Stimulated activated effector memory CD8-positive, alpha-beta T cell treated with anti-CD3 and anti-CD28 coated beads, Interleukin-12 subunit alpha, Interleukin-12 subunit beta, amount 100 ng/mL, for 72 hours (primary cell): ENCODE measurements around the gene DNAAF5.
"Not testable (repeated sequence)": the region's sequence is repeated elsewhere in the genome, so short reads cannot be mapped to it uniquely, and the experiment has no call there.

Experiments
- ATAC-seq: fragments of 150-1000 bp; cut with Tn5 transposase; 2 replicates; pipeline ENCODE4 v1.10.0; 2021
- DNase-seq, 2 donors: peaks; one replicate each; pipeline ENCODE4 v3.0.0; 2021 to 2022; ENCODE audit warnings: low spot score in 2 of 2
- H3K27ac Mint-ChIP-seq: one replicate; pipeline ENCODE4 v1.8.0; 2022; ENCODE audit warnings: mild to moderate bottlenecking, mixed read lengths
- H3K36me3 Mint-ChIP-seq: one replicate; pipeline ENCODE4 v1.8.0; 2022; ENCODE audit warnings: mild to moderate bottlenecking, mixed read lengths
- H3K4me1 Mint-ChIP-seq: one replicate; pipeline ENCODE4 v1.8.0; 2022; ENCODE audit warnings: mixed read lengths
- H3K4me3 Mint-ChIP-seq: one replicate; pipeline ENCODE4 v1.8.0; 2022; ENCODE audit warnings: mild to moderate bottlenecking, mixed read lengths
- H3K9me3 Mint-ChIP-seq: one replicate; pipeline ENCODE4 v1.8.0; 2022; ENCODE audit warnings: mixed read lengths

The DNAAF5 gene

GRCh38 chr7:745431-746154, 19.1 kb downstream of the DNAAF5 start:
- peaks cover 5% of the 10 kb centered on the region for H3K4me1 Mint-ChIP-seq
- H3K27ac Mint-ChIP-seq, result no peak overlapping the region
- ATAC-seq, result no peak
- H3K36me3 Mint-ChIP-seq, result peaks cover 20% of the 10 kb centered on the region
- H3K4me3 Mint-ChIP-seq, result no peak overlapping the region
- no peak for DNase-seq
- H3K9me3 Mint-ChIP-seq, result no peaks in the 10 kb centered on the region

- no peak for DNase-seq
- H3K36me3 Mint-ChIP-seq, result peaks cover 20% of the 10 kb centered on the region
- no peak overlapping the region for H3K4me3 Mint-ChIP-seq
- H3K27ac Mint-ChIP-seq, result no peak overlapping the region
- no peaks in the 10 kb centered on the region for H3K9me3 Mint-ChIP-seq
- peaks cover 5% of the 10 kb centered on the region for H3K4me1 Mint-ChIP-seq
- ATAC-seq, result no peak
These were observed 19.9 kb downstream of the DNAAF5 start for GRCh38 chr7:746155-747061.

GRCh38 chr7:747186-747585, 20.7 kb downstream of the DNAAF5 start:
- H3K4me3 Mint-ChIP-seq, result no peak overlapping the region
- H3K4me1 Mint-ChIP-seq, result peaks cover 5% of the 10 kb centered on the region
- DNase-seq (no peak), ATAC-seq (no peak)
- no peaks in the 10 kb centered on the region for H3K9me3 Mint-ChIP-seq
- H3K27ac Mint-ChIP-seq, result no peak overlapping the region
- H3K36me3 Mint-ChIP-seq, result peaks cover 16% of the 10 kb centered on the region

GRCh38 chr7:748446-748845, 21.9 kb downstream of the DNAAF5 start:
- ATAC-seq (no peak), DNase-seq (no peak)
- Mint-ChIP-seq H3K27ac (peak overlapping the region; percentile 72), H3K4me3 (no peak overlapping the region), H3K9me3 (no peaks in the 10 kb centered on the region), H3K36me3 (peaks cover 4% of the 10 kb centered on the region), H3K4me1 (peaks cover 5% of the 10 kb centered on the region)

GRCh38 chr7:749140-749551, 22.6 kb downstream of the DNAAF5 start:
- DNase-seq (no peak), ATAC-seq (no peak)
- Mint-ChIP-seq H3K4me3 (no peak overlapping the region), H3K27ac (no peak overlapping the region), H3K4me1 (peaks cover 5% of the 10 kb centered on the region), H3K9me3 (no peaks in the 10 kb centered on the region), H3K36me3 (no peaks in the 10 kb centered on the region)

- no peak overlapping the region for H3K4me3 Mint-ChIP-seq
- no peak overlapping the region for H3K27ac Mint-ChIP-seq
- ATAC-seq (no peak), DNase-seq (no peak)
- peaks cover 6% of the 10 kb centered on the region for H3K36me3 Mint-ChIP-seq
- H3K9me3 Mint-ChIP-seq, result no peaks in the 10 kb centered on the region
- peaks cover 5% of the 10 kb centered on the region for H3K4me1 Mint-ChIP-seq
These were observed 23.8 kb downstream of the DNAAF5 start for GRCh38 chr7:750111-750905.

DNA sequence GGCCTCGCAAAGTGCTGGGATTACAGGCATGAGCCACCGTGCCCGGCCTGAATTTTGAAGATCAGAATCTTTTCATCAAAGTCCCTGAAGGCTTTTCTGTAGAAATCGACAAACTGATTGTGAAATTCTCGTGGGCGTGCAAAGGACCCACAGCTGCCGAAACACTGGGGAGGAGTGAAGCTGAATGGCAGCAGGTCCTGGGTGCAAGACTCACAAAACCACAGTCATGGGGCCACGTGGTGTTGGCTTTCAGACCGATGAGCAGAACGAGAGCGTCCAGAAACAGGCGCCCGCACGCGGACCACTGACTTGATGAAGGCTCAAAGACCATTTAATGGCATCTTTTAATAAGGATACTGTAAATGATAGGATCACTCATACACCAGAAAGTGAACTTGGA, 25.3 kb downstream of the DNAAF5 start:
- H3K4me1 Mint-ChIP-seq, result peaks cover 5% of the 10 kb centered on the region
- DNase-seq, result no peak
- H3K9me3 Mint-ChIP-seq, result no peaks in the 10 kb centered on the region
- H3K27ac Mint-ChIP-seq, result no peak overlapping the region
- H3K36me3 Mint-ChIP-seq, result peaks cover 17% of the 10 kb centered on the region
- H3K4me3 Mint-ChIP-seq, result no peak overlapping the region
- ATAC-seq, result no peak

GRCh38 chr7:752256-752655, 25.8 kb downstream of the DNAAF5 start:
- not testable (repeated sequence) for ATAC-seq, H3K4me1 Mint-ChIP-seq, H3K27ac Mint-ChIP-seq, DNase-seq, H3K4me3 Mint-ChIP-seq, H3K9me3 Mint-ChIP-seq
- H3K36me3 Mint-ChIP-seq, result peaks cover 19% of the 10 kb centered on the region

GRCh38 chr7:753190-753589, 26.7 kb downstream of the DNAAF5 start:
- no peak for DNase-seq
- H3K9me3 Mint-ChIP-seq, result no peaks in the 10 kb centered on the region
- no peaks in the 10 kb centered on the region for H3K4me1 Mint-ChIP-seq
- H3K27ac Mint-ChIP-seq, result no peak overlapping the region
- H3K36me3 Mint-ChIP-seq, result peaks cover 27% of the 10 kb centered on the region
- H3K4me3 Mint-ChIP-seq, result no peak overlapping the region
- ATAC-seq, result no peak

DNA sequence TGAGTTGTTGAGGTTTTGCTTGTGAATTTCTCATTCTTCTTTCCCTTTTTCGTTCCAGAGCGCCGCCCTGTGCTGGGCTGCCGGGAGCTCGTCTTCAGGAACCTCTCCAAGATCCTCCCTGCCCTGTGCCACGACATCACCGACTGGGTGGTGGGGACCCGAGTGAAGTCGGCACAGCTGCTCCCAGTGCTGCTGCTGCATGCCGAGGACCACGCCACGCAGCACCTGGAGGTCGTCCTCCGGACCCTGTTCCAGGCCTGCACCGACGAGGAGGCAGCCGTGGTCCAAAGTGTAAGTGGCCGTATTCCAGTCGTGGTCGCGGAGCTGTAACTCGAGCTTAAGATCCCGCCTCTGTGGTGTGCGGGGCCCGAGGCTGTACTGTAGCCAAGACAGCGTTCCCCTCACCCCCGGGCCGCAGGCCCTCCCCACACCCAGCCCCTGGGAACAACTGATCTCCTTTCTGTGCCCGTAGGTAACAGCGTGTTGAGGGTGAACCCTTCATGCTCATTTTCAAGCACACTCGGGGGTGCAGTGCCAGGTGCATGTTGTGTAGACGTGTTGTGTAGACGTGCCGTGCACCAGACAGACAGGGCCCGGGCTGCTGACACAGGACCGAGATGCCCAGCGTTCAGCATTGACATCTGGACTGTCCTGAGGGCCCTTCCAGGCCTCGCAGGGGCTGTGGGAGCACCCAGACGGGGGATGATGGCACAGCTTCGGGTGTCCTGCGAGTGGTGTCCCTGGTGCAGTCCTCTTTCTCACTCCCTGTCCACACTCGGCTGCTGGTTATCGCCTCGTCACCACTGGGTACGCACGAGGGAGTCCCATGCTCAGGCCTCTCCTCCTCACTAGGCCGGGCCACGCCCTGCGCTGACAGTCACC, 28.3 kb downstream of the DNAAF5 start:
- Mint-ChIP-seq H3K4me1 (no peaks in the 10 kb centered on the region), H3K4me3 (no peak overlapping the region), H3K27ac (no peak overlapping the region), H3K36me3 (peaks cover 35% of the 10 kb centered on the region), H3K9me3 (no peaks in the 10 kb centered on the region)
- DNase-seq, result no peak
- ATAC-seq, result no peak

GRCh38 chr7:755413-755805, 28.9 kb downstream of the DNAAF5 start:
- Mint-ChIP-seq H3K4me1 (no peaks in the 10 kb centered on the region), H3K9me3 (no peaks in the 10 kb centered on the region), H3K27ac (no peak overlapping the region), H3K4me3 (no peak overlapping the region), H3K36me3 (peaks cover 35% of the 10 kb centered on the region)
- ATAC-seq (no peak), DNase-seq (no peak)

DNA sequence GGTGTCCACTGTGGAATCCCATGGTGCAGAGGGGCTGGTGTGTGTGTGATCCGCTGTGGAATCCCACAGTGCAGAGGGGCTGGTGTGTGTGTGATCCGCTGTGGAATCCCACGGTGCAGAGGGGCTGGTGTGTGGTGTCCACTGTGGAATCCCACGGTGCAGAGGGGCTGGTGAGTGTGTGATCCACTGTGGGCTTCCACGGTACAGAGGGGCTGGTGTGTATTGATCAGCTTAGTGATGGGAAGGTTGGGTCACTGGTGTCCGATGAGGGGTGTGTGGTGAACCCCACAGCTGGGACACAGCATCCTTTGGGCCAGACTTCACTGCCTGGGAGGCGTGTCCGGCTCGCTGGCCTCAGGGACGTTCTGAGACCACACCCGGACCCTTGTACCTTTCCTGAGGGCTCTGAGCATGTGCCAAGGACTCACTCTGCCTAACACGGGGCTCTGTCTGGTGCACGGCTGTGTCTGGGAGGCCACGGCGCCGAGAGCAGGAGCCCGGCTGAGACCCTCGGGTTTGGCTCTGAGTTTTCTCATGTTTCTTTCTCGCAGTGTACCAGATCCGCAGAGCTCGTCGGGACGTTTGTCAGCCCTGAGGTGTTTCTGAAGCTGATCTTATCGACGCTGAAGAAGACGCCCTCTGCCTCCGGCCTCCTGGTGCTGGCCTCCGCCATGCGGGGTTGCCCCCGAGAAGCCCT, 29.9 kb downstream of the DNAAF5 start:
- no peaks in the 10 kb centered on the region for H3K9me3 Mint-ChIP-seq
- no peaks in the 10 kb centered on the region for H3K4me1 Mint-ChIP-seq
- H3K27ac Mint-ChIP-seq, result no peak overlapping the region
- peaks cover 35% of the 10 kb centered on the region for H3K36me3 Mint-ChIP-seq
- no peak overlapping the region for H3K4me3 Mint-ChIP-seq
- ATAC-seq, result no peak
- DNase-seq, result no peak

- no peak overlapping the region for H3K4me3 Mint-ChIP-seq
- DNase-seq (no peak), ATAC-seq (no peak)
- H3K4me1 Mint-ChIP-seq, result no peaks in the 10 kb centered on the region
- H3K27ac Mint-ChIP-seq, result no peak overlapping the region
- no peaks in the 10 kb centered on the region for H3K9me3 Mint-ChIP-seq
- peaks cover 40% of the 10 kb centered on the region for H3K36me3 Mint-ChIP-seq
These were observed 30.5 kb downstream of the DNAAF5 start for GRCh38 chr7:756928-757560.

DNA sequence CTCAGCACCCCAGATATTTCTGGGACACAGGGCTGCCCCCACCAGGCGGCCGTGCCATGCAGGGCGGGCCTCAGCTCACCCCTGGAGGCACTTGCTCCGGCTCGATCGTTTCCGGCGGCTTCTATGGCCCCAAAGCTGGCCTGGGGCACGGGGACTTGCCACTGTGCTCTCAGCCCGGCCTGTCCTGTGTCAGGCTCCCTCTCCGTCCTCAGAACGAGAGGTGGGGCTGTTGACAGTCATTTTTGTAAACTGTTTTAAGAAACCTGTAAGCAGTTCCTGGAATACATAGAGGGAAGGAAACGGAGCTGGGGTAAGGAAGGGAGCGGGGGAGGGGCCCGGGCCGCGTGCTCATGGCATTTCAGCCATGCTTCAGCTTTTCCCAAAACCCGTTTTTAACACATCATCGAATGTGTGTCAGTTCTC, 31.3 kb downstream of the DNAAF5 start:
- DNase-seq, result no peak
- H3K4me1 Mint-ChIP-seq, result no peaks in the 10 kb centered on the region
- no peak overlapping the region for H3K27ac Mint-ChIP-seq
- H3K36me3 Mint-ChIP-seq, result peaks cover 47% of the 10 kb centered on the region
- no peak for ATAC-seq
- H3K4me3 Mint-ChIP-seq, result no peak overlapping the region
- H3K9me3 Mint-ChIP-seq, result no peaks in the 10 kb centered on the region
